Small intestine (tissue), 7 donors: Measurements from ENCODE around the gene SAT1. TPM values are rescaled to one million over a fixed set of nuclear protein-coding genes. Genes with fewer than 3 reads are reported as not detected.

Source experiments
- DNase-seq, 2 donors: peaks; one replicate each; pipeline versions ENCODE4 v3.0.0 to v3.0.0-alpha.2; 2013
- FAIRE-seq: peaks from 2 replicates; lab custom pipeline; 2012; peaks lifted over from hg19 to GRCh38; lab: Jason Lieb, UNC
- H3K27ac ChIP-seq, 3 donors: one replicate each; pipeline ENCODE4 v1.5.1; 2013; ENCODE audit warnings: low read length in 2 of 3, mild to moderate bottlenecking in 2 of 3, control low read depth in 1 of 3, inconsistent platforms in 1 of 3, low read depth in 1 of 3, moderate library complexity in 1 of 3
- H3K27me3 ChIP-seq, 3 donors: one replicate each; pipeline ENCODE4 v1.6.1; 2013; ENCODE audit warnings: low read length in 3 of 3, inconsistent platforms in 1 of 3; ENCODE audit not compliant: control insufficient read depth in 3 of 3, insufficient read depth in 3 of 3
- H3K36me3 ChIP-seq, 3 donors: one replicate each; pipeline ENCODE4 v1.6.1; 2013; ENCODE audit warnings: low read length in 3 of 3, inconsistent platforms in 1 of 3, low read depth in 1 of 3, mild to moderate bottlenecking in 1 of 3, moderate library complexity in 1 of 3; ENCODE audit not compliant: control insufficient read depth in 3 of 3, insufficient read depth in 2 of 3
- H3K4me1 ChIP-seq, 3 donors: one replicate each; pipeline ENCODE4 v1.6.1; 2013; ENCODE audit warnings: low read length in 2 of 3, inconsistent platforms in 1 of 3, low read depth in 1 of 3, mild to moderate bottlenecking in 1 of 3, moderate library complexity in 1 of 3; ENCODE audit not compliant: control insufficient read depth in 3 of 3, insufficient read depth in 2 of 3
- H3K4me3 ChIP-seq, 3 donors: one replicate each; pipeline ENCODE4 v1.5.1; 2013; ENCODE audit warnings: low read length in 3 of 3, control low read depth in 1 of 3, inconsistent platforms in 1 of 3, low read depth in 1 of 3, mild to moderate bottlenecking in 1 of 3, moderate library complexity in 1 of 3
- H3K9me3 ChIP-seq, 2 donors: one replicate each; pipeline ENCODE4 v1.6.1; 2013; ENCODE audit warnings: low read depth in 1 of 2, low read length in 1 of 2; ENCODE audit not compliant: control insufficient read depth in 2 of 2, insufficient read depth in 1 of 2
- WGBS, 3 donors: extraction: QIAGEN DNeasy Blood & Tissue Kit; methylation state at CpG; one replicate each; pipeline ENCODE4 v1.1.7; 2013; 5-methylcytosine and 5-hydroxymethylcytosine counted together
- polyA plus RNA-seq, 4 donors: library from polyadenylated mRNA; stranded (reverse) in 3 of 4; unstranded in 1 of 4; fragments of 200-250 nt in 3 of 4; fragments of 120-200 nt in 1 of 4; gene quantifications; one replicate each; pipeline versions ENCODE4 v1.2.1 to v1.2.3, GENCODE V29; 2013
- donor health status: healthy with polysubstance abuse.
- donor health status: control.
- donor health status: control.
- donor health status: Bipolar disorder and iron deficiency.
- donor health status: healthy.

SAT1 gene
- polyA plus RNA-seq, 4 donors = 412 to 1,273 (median 877) TPM

GRCh38 chrX:23803931-23804381 lies 21.0 kb downstream of the SAT1 start:
- H3K27me3 ChIP-seq = no peaks in the 10 kb centered on the region
- FAIRE-seq (no peak), DNase-seq (peak; percentile 58 to 63)
- H3K4me1 ChIP-seq = peaks cover 0 to 30% (median 2%) of the 10 kb centered on the region in 3 donors
- H3K4me3 ChIP-seq = no peak overlapping the region
- H3K36me3 ChIP-seq = no peaks in the 10 kb centered on the region
- peak overlapping the region in 2 of 3 donors; percentile 30 to 88 for H3K27ac ChIP-seq
- WGBS, 3 donors = 23 to 59% (median 53%) methylated on average over 5 of the region's 5 CpGs
- no peaks in the 10 kb centered on the region for H3K9me3 ChIP-seq

- Histone ChIP-seq H3K9me3 (no peaks in the 10 kb centered on the region), H3K4me1 (peaks cover 0 to 27% (median 0%) of the 10 kb centered on the region in 3 donors), H3K27me3 (no peaks in the 10 kb centered on the region), H3K27ac (peak overlapping the region in 1 of 3 donors; percentile 88), H3K36me3 (no peaks in the 10 kb centered on the region), H3K4me3 (no peak overlapping the region)
- DNase-seq = no peak
- no peak for FAIRE-seq
- WGBS, 3 donors = 53 to 84% (median 78%) methylated on average over 3 of the region's 3 CpGs
Observed at GRCh38 chrX:23804578-23804977, 21.6 kb downstream of the SAT1 start.

- Histone ChIP-seq H3K36me3 (no peaks in the 10 kb centered on the region), H3K27me3 (no peaks in the 10 kb centered on the region), H3K9me3 (no peaks in the 10 kb centered on the region), H3K4me1 (peaks cover 0 to 22% (median 0%) of the 10 kb centered on the region in 3 donors), H3K27ac (peak overlapping the region in 1 of 3 donors; percentile 88), H3K4me3 (no peak overlapping the region)
- FAIRE-seq (no peak), DNase-seq (no peak)
- 87 to 92% (median 91%) methylated on average over 9 of the region's 9 CpGs for WGBS, 3 donors
Observed at GRCh38 chrX:23805389-23805788, 22.4 kb downstream of the SAT1 start.

GRCh38 chrX:23810279-23810678 lies 27.3 kb downstream of the SAT1 start:
- DNase-seq = no peak
- WGBS, 3 donors = 71 to 94% (median 91%) methylated on average over 3 of the region's 3 CpGs
- H3K4me1 ChIP-seq = peaks cover 0 to 7% (median 0%) of the 10 kb centered on the region in 3 donors
- H3K4me3 ChIP-seq = no peak overlapping the region
- H3K9me3 ChIP-seq = no peaks in the 10 kb centered on the region
- H3K27ac ChIP-seq = no peak overlapping the region
- H3K36me3 ChIP-seq = no peaks in the 10 kb centered on the region
- FAIRE-seq = no peak
- no peaks in the 10 kb centered on the region for H3K27me3 ChIP-seq

GRCh38 chrX:23811108-23811651 lies 28.2 kb downstream of the SAT1 start:
- no peak for FAIRE-seq
- WGBS, 3 donors = 58 to 77% (median 74%) methylated on average over 10 of the region's 10 CpGs
- Histone ChIP-seq H3K4me3 (no peak overlapping the region), H3K36me3 (no peaks in the 10 kb centered on the region), H3K27ac (peak overlapping the region in 1 of 3 donors; percentile 24), H3K27me3 (no peaks in the 10 kb centered on the region), H3K4me1 (peaks cover 0 to 7% (median 0%) of the 10 kb centered on the region in 3 donors), H3K9me3 (no peaks in the 10 kb centered on the region)
- no peak for DNase-seq

GRCh38 chrX:23811656-23812055 lies 28.7 kb downstream of the SAT1 start:
- H3K9me3 ChIP-seq = no peaks in the 10 kb centered on the region
- peak overlapping the region in 1 of 3 donors; percentile 24 for H3K27ac ChIP-seq
- H3K4me1 ChIP-seq = peaks cover 0 to 7% (median 0%) of the 10 kb centered on the region in 3 donors
- H3K36me3 ChIP-seq = no peaks in the 10 kb centered on the region
- no peak overlapping the region for H3K4me3 ChIP-seq
- H3K27me3 ChIP-seq = no peaks in the 10 kb centered on the region
- DNase-seq (no peak), FAIRE-seq (no peak)
- WGBS, 3 donors = 74 to 88% (median 84%) methylated on average over 6 of the region's 6 CpGs

- DNase-seq (no peak), FAIRE-seq (no peak)
- no peaks in the 10 kb centered on the region for H3K9me3 ChIP-seq
- no peak overlapping the region for H3K4me3 ChIP-seq
- no peaks in the 10 kb centered on the region for H3K27me3 ChIP-seq
- no peak overlapping the region for H3K27ac ChIP-seq
- no peaks in the 10 kb centered on the region for H3K36me3 ChIP-seq
- H3K4me1 ChIP-seq = no peaks in the 10 kb centered on the region
- 96 to 100% (median 100%) methylated on average over 1 of the region's 1 CpG for WGBS, 3 donors
Observed at GRCh38 chrX:23813808-23814207, 30.8 kb downstream of the SAT1 start.

GRCh38 chrX:23815376-23815775 lies 32.4 kb downstream of the SAT1 start:
- no peak for DNase-seq
- no peak overlapping the region for H3K27ac ChIP-seq
- H3K9me3 ChIP-seq = no peaks in the 10 kb centered on the region
- H3K36me3 ChIP-seq = no peaks in the 10 kb centered on the region
- 92 to 99% (median 97%) methylated on average over 7 of the region's 7 CpGs for WGBS, 3 donors
- FAIRE-seq = no peak
- no peak overlapping the region for H3K4me3 ChIP-seq
- H3K4me1 ChIP-seq = no peaks in the 10 kb centered on the region
- no peaks in the 10 kb centered on the region for H3K27me3 ChIP-seq

GRCh38 chrX:23816179-23816578 lies 33.2 kb downstream of the SAT1 start:
- H3K4me1 ChIP-seq = no peaks in the 10 kb centered on the region
- no peaks in the 10 kb centered on the region for H3K9me3 ChIP-seq
- no peak for FAIRE-seq
- WGBS, 3 donors = 43 to 68% (median 64%) methylated on average over 4 of the region's 4 CpGs
- H3K36me3 ChIP-seq = no peaks in the 10 kb centered on the region
- no peak overlapping the region for H3K4me3 ChIP-seq
- DNase-seq = no peak
- no peaks in the 10 kb centered on the region for H3K27me3 ChIP-seq
- H3K27ac ChIP-seq = no peak overlapping the region
